HG03469 (cell line): ENCODE results near the gene OLFML2B.
"Not testable (repeated sequence)": the region's sequence is repeated elsewhere in the genome, so short reads cannot be mapped to it uniquely, and the experiment has no call there.

Experiments used
- ATAC-seq: cut with Tn5 transposase; IDR thresholded peaks from one replicate; pipeline ENCODE4 v1.9.1; 2021; ENCODE audit warnings: mild to moderate bottlenecking, moderate library complexity, moderate number of reproducible peaks; ENCODE audit not compliant: unreplicated experiment

The OLFML2B gene

DNA sequence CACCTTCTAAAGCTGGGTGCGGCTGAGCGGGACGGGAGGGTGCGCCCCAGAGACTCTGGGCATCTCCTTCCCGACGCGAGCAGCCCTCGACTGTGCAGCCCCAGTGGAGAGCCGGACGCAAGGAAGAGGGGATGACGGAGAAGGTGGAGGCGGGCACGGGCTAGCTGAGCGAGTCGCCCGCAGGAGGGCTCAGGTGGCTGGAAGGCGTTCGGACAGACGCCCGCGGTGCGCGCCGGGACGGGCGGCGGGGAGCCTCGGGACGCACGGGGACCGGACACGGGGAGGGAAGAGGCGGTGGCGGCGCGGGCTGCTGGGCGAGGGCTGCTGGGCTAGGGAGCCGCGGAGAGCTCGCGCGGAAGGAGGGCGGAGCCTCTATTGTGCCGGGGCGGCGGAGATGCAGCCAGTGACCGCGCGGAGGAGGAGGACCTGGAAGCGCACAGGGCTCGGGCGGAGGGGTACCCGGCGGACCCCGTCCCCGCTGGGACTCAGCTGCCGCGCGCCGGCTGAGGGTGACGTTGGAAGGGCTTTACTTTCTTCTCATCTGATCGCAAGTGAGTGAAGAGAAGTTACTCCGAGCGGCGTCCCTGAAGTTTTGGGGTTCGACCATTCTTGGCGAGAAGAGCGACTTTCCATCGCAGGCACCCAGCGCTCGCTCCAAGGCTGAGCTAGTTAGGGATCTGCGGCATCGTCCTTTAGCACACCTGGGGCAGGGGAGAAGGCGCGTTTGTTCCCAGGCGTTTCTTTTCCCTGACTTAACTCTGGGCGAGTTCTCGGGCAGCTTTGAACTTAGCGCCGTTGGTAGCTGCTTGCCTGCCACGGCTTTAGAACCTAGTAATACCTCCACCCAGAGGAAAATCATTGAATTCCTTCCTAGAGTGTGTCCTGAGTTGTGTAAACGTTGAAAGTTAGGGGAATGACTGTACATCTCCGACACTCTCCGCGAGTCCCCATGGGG, at the start of gene OLFML2B:
TSS of gene OLFML2B (minus strand) at position 323 of the 955 bp plus-strand sequence. CDS start 439 bp downstream, outside the sequence.
- ATAC-seq: no peak

DNA sequence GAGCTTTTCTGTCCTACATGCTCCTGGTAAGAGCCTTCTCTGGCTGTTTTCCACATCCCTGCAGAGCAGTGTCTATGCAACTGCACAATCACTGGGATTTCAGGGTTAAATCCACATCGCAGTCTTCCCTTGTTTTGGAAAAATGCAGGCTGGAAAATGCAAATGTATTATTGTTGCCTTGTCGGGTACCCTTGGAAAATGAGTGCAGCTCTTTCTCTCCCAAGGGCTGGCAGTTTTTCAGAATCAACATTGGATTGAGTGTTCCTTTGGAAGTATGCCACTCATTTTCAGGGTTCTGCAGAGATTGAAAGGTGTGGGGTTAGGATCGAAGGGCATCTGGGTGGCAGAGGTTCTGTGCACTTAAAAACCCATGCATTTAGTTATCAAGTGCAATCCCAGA, 49.1 kb upstream of the OLFML2B start:
- no peak for ATAC-seq

DNA sequence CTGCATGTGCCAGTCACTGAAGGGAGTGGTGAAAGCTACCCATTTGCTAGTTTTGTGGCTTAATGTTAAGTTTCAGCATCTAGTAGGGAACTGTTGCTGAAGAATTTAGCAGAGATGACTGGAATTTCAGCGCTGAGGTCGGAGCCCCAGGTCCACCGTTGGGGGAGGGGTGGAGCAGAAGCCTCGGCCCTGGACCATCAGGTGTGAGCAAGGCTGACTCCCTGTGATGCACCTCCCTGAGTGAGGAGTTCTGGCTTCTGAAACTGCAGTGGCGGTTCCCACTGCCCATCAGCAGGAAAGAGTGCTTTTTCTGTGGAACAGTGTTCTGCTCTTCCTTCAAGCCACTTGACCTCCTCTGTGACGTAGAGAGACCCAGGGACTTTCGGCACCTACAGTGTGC, 47.2 kb upstream of the OLFML2B start:
- ATAC-seq: no peak

DNA sequence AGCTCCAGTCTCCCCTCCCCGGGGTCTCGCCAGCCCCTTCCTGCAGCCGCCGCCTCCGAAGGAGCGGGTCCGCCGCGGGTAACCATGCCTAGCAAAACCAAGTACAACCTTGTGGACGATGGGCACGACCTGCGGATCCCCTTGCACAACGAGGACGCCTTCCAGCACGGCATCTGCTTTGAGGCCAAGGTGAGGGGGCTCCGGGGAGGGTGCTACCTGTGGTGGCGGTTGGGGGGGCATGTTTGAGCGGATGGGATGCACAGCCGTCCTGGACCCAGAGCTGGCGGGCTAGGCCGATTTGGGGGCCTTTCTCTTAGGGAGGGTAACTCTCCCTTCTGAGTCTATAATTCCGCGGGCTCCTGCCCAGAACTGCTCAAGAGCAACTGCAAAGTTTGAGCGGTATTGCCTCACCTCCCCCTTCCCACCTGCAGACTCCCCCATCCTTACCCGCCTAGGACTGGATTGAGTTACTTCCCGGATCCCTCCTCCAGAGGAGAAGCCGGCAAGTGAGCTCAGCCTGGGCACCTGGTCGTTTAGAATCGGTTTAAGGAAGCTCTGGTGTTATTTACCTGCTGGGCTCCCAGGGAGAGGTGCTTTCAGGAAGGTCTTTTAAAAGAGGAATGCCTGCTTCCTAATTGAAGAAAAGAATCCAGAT, 46.6 kb upstream of the OLFML2B start:
- no peak for ATAC-seq

DNA sequence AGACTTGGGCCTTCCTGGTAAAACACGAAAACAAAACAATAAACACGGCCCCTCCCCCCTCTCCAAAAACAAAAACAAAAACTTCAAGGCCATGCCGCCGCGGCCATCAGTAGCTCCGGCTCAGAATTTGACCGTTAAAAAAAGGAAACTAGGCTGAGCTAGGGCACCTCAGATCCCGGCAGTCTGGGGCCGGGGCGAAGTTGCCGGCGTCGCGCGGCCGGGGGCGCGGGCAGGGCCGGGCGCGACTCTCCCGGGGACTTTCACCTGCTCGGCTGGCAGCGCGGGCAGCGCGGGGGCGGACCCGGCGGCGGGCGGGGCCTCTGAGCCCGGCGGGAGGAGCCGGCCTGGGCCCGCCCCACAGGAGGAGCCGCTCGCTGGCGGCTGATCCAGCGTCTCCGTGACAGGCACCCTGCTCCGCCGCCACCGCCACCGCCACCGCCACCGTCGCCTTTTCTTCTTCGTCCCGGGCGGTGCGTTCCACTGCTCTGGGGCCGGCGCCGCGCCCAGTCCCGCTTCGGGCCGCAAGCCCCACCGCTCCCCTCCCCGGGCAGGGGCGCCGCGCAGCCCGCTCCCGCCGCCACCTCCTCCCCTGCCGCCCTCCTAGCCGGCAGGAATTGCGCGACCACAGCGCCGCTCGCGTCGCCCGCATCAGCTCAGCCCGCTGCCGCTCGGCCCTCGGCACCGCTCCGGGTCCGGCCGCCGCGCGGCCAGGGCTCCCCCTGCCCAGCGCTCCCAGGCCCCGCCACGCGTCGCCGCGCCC, 45.8 kb upstream of the OLFML2B start, which contains the start of gene NOS1AP:
TSS of gene NOS1AP (plus strand) at position 358 of the 760 bp plus-strand sequence. CDS start 487 bp downstream, outside the sequence.
- peak; percentile 90 for ATAC-seq

DNA sequence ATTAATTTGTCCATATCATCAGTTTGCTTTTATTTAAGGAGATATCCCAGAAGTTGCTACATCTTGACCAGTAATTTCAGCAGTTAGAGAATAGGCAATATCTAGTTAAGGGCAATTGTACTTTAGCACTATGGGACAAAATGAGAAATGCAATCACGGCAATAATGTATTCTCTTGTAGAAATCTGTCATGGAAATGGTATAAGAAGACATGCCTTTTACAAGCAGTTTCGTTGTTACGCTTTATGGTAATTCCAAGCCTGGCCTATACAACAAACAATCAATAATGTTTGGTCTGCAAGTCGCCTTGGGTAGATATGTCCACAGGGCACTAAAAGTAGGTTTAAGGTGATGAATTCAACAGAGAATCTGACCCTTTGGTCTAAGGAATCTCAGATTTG, 44.6 kb upstream of the OLFML2B start:
- no peak for ATAC-seq

DNA sequence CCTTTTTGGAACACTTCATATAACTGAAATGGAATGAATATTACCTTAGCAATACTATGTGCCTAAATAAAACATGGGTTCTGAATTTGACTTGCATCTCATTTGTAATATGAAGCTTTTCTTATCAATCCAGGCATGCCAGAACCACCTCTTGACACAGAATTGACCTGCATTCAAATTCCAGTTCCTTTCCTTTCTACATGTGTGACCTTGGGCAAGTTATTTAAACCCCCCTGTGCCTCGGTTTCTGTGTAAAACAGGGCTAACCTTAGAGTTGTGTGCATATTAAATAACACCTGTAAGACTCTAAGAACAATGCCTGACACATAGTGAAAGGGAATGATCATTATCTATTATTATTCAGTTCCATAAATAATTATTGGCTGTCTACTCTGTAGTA, 43.8 kb upstream of the OLFML2B start:
- ATAC-seq: no peak

DNA sequence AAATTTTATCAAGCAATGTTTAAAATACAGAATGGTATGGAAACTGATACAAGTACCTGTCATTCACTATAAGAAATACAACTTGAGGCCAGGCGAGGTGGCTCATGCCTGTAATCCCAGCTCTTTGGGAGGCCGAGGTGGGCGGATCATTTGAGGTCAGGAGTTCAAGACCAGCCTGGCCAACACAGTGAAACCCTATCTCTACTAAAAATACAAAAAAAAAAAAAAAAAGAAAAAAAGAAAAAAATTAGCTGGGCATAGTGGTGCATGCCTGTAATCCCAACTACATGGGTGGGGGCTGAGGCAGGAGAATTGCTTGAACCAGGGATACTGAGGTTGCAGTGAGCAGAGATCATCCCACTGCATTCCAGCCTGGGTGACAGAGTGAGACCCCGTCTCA, 43.2 kb upstream of the OLFML2B start:
- not testable (repeated sequence) for ATAC-seq

DNA sequence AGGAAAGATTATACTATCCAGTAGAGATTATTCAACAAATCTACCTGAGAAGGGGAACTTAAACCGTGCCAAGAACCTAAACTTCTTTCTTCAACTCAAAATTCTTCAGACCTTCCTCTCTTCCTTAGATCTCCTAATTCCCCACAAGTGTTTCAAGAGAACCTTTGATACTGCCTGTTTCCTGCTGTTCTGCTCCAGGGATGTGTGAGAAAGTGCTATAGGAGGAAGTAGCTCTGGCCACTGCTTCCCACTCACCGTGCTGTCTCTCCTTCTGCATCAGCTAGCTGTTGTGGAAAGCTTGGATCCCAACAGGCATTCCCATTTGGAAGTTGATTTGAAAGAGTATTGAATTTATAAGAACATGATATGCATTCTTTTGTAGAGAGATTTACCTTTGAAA, 41.3 kb upstream of the OLFML2B start:
- no peak for ATAC-seq

DNA sequence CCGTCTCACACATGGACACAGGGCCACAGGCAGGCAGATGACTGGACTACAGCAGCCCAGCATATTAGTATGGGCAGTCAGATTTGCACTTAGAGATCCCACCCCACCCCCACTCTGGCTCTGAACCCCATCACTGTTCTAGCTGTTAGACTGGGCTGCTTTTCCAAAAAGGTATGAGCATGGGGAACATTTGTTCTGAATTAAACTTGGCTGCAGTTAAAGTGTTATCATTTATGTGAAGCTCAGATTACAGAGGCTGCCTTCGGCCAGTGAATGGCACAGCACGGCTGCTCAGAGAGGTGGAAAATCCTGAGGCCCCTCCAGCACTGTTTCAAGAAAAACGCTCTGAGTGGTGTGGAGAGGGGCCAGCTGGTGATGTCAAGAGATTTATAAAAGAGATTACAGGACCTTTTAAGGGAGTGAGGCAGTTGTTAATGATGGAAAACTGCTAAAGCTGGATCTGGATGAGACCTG, 38.9 kb upstream of the OLFML2B start:
- ATAC-seq: no peak

DNA sequence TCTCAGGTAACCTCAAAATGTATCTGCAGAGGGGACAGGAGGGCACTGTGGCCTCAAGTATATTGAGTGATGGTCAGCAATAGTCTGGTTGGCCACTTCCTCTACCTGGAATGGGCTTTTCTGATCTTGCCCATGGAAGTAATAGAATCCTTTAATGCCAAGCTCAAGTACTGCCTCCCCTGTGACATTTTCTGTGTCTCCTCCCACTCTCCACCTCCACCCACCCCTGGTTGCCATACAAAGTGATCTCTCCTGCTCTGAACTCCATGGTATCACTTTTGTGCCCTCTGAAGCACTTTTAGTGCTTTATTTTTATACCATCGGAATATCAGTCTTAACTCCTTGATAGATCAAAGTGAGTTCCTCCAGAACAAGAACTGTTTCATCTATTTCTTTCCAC, 36.6 kb upstream of the OLFML2B start:
- no peak for ATAC-seq

DNA sequence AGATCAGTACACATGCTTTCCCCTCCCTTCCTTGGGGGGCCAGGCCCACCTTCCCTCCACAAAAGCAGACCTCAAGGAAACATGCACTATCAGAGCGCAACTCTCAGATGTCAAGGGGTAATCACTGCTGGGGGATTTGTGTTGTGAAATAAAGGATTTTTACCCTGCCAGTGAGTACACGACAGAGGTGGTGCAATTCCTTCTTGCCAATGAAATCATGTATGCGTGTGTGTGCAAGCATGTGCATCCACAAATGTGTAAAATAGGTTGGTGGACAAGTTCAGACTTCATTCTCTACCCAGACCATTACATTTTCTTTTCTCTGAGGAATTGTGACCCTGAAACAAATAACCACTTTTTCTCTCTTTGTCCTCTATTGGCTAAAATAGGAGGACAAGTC, 36.1 kb upstream of the OLFML2B start:
- ATAC-seq: no peak

DNA sequence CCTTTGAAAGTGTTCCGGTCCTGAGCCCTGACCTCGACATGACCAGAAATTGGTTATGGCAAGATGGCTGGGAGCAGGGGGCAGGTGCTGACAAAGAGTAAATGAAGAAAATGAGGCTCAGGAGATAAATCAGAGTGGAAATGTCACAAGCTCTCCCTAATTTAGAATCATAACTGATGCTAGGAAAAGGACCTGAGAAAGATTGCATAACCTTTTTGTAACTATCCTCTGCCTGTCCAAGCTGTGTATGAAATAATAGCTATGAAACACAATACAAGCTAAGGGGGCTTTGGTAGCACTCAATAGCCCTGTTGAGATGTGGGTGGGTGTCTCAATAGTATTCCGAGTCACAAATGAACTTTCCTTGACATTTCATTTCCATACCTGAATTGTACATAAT, 32.9 kb upstream of the OLFML2B start:
- ATAC-seq: no peak

DNA sequence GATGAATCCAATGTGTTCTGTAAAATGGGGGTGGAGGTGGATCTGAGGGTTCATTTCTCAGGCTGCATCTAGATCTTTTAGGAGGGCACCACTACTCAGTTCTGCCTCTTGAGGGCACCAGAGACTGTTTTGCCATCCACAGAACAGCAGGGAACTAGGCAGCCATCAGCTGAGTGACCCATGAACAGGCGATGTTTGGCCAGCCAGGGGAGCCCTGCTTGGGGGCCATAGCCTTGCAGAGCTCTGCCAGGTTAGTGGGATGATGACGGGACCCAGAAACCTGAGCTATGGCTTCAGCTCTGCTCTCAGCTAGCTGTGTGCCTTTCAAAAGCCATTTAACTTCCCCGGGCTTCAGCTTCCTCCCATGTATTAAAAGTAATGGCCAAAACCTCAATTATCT, 32.4 kb upstream of the OLFML2B start:
- no peak for ATAC-seq

DNA sequence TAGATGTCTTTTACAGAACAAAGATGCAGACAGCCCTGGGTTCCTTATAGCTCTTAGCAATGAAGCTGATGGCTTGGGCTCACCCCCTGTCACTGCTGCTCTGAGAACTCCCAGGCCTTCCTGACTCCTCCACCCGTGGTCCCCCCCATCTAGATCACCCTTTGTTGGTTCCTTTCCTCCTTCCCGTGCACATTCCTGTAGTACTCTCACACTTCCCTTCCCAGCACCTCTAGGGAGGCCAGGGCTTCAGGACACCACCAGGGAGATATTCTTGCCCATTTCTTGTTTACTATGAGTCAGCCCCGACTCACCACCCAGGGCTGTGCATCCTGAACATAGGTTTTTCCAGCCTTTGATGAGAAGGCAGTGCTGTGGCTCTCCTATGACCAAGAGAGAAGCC, 31.4 kb upstream of the OLFML2B start:
- ATAC-seq: no peak

DNA sequence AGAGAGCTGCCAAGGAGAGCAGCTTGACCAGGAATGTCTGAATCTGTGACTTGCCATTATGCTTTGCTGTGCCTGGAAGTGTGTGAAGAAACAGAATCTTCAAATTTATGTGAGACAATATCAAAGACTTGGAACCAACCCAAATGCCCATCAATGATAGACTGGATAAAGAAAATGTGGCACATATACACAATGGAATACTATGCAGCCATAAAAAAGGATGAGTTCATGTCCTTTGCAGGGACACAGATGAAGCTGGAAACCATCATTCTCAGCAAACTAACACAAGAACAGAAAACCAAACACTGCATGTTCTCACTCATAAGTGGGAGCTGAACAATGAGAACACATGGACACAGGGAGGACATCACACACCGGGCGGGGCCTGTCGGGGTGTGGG, 30.3 kb upstream of the OLFML2B start:
- not testable (repeated sequence) for ATAC-seq

DNA sequence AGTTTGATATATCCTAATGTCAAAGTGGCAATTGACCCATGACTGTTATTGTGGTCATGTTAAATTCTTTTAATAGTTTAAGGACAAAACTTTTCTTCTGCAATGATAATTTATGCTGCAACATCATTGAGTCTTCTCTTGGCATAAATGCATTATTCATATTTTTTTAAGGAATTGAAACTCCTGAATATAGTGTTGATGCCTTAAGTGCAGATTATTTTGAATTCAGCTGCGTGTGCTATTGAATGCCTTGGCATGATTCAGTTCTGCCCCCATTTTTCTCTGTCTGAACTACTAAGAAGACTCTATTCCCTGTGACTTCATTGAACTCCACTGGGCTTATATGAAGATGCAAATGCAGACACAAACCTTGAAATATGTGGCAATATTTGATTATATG, 23.3 kb upstream of the OLFML2B start:
- no peak for ATAC-seq

DNA sequence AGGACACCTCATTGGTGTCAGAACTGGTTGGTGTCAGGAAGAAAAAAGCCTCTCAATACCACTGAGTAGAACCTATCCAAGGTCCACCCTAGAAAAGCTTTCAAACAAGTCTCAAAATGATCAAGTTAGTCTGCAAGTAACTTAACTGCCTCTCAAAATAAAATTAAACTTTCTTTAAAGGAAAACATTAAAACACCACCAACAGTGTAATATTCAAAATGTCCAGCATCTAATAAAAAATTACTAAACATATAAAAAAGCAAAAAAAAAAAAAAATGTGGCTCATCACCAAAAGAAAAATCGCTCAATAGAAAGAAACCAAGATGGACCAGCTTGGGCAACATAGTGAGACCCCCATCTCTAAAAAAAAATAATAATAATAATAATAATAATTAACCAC, 18.7 kb upstream of the OLFML2B start:
- ATAC-seq: no peak

DNA sequence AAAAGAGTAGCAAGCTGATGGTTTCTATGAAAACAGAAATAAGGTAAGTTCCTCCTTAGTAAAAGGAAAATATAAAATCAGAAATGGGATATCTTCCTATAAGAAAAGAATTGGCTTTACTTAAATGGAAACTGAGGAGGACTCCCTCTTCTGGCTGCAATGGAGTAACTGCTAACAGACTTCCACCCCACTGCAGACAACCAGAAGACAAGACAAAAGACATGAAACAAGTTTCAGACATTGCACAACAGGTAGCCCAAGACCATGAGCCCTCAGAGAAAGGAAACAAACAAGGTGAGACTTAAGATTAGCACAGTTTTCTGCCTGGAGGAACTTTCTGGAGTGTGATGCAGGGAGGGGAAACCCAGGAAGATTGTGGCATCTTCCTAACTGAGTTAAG, 17.0 kb upstream of the OLFML2B start:
- no peak for ATAC-seq

DNA sequence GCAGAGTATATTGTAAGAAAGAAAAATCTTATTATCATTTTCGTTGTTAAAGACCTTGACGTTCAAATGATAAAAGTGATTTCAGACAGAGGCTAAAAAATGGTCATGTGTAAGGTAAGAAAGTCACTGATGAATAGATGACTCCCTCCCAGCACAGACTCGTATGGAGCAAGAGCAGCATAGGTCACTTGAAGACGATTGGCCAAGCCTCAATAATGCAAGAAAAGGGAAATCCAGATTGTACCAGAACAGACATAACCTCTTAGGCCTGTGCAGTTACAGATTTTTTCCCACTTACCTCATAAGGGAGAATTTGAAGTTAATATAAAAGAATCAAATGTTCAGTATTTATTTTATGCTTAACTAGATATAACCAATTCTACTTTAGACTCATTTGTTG, 16.3 kb upstream of the OLFML2B start:
- no peak for ATAC-seq

DNA sequence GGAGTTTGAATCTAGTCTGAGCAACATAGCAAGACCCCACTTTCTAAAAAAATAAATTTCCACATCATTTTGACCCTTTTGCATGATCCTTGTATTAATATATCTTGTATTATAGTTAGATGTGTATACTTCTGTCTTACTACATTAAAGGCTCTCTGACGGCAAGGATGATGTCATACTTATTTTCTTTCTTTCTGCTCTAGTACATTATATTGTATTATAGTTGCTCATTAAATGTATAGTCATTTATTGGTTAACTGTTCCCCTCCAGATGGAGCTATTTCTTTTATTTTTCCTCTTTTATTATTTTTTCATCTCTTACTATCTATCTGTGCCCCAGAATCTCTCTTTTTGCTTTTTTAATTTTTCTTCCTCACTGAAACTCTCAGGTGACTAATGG, 15.0 kb upstream of the OLFML2B start:
- no peak for ATAC-seq
